Memory B cell (primary cell): ENCODE measurements around the gene GLTP.
"Not testable (repeated sequence)": the region's sequence is repeated elsewhere in the genome, so short reads cannot be mapped to it uniquely, and the experiment has no call there.

ENCODE experiments used
- ATAC-seq: fragments of 150-1000 bp; cut with Tn5 transposase; 2 replicates; pipeline ENCODE4 v1.10.0; 2021; ENCODE audit warnings: low read depth, mild to moderate bottlenecking, moderate library complexity
- DNase-seq, 2 donors: peaks; one replicate each; pipeline ENCODE4 v3.0.0; 2022; ENCODE audit warnings: low spot score in 2 of 2
- H3K27ac Mint-ChIP-seq: one replicate; pipeline ENCODE4 v1.8.0; 2022; ENCODE audit warnings: mild to moderate bottlenecking, moderate library complexity, mixed read lengths
- H3K27me3 Mint-ChIP-seq: one replicate; pipeline ENCODE4 v1.8.0; 2022; ENCODE audit warnings: mixed read lengths
- H3K36me3 Mint-ChIP-seq: one replicate; pipeline ENCODE4 v1.8.0; 2022; ENCODE audit warnings: mild to moderate bottlenecking, mixed read lengths
- H3K4me1 Mint-ChIP-seq: one replicate; pipeline ENCODE4 v1.8.0; 2022; ENCODE audit warnings: mixed read lengths
- H3K4me3 Mint-ChIP-seq: one replicate; pipeline ENCODE4 v1.8.0; 2022; ENCODE audit warnings: mild to moderate bottlenecking, moderate library complexity, mixed read lengths
- H3K9me3 Mint-ChIP-seq: one replicate; pipeline ENCODE4 v1.8.0; 2022; ENCODE audit warnings: mixed read lengths

GLTP gene

DNA sequence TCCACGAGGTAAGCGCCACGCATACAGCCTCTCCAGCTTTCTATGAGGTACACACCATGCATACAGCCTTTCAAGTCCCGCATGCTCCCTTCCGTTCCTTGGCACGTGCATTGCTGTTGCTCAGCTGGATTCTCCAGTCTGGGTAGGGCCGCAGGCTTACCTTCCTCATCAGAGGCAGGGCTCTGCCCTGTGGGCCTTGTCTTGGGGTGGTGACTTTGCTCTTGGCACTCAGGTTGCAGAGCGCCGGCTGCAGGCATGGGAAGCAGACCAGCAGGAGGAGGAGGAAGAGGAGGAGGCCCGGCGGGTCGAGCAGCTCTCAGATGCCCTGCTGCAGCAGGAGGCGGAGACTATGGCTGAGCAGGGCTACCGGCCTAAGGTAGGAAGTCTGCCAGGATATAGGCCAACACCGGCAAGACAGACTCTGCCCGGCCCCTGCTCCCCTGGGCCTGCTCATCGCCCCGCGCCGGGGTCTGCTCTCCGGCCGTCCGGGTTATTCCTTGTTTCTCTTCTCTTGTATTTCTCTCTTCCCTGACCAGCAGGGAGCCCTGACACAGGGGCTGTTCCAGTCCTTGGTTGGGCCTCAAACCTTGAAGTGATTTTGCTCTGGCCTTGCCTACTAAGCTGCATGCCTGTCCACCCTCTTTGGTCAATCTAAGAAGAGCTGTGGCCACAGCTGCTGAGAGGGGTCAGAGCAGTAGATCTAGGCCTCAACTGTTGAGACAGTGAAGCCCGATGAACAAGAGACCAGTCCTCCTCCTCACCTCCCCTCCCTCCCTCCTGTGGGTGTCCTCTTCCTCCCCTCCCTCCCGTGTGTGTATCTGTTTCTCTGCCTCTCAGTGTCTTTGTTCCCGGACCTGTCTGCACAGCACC lies 35.1 kb upstream of the GLTP start:
- H3K4me3 Mint-ChIP-seq: no peak overlapping the region
- no peak overlapping the region for H3K27ac Mint-ChIP-seq
- ATAC-seq (no peak), DNase-seq (no peak)
- H3K4me1 Mint-ChIP-seq: no peaks in the 10 kb centered on the region
- no peaks in the 10 kb centered on the region for H3K27me3 Mint-ChIP-seq
- H3K9me3 Mint-ChIP-seq: no peaks in the 10 kb centered on the region
- H3K36me3 Mint-ChIP-seq: peaks cover 34% of the 10 kb centered on the region

GRCh38 chr12:109914461-109914860 lies 34.1 kb upstream of the GLTP start:
- no peaks in the 10 kb centered on the region for H3K4me1 Mint-ChIP-seq
- H3K27ac Mint-ChIP-seq: peak overlapping the region; percentile 25
- no peaks in the 10 kb centered on the region for H3K9me3 Mint-ChIP-seq
- ATAC-seq (no peak), DNase-seq (no peak)
- H3K36me3 Mint-ChIP-seq: peaks cover 32% of the 10 kb centered on the region
- H3K4me3 Mint-ChIP-seq: no peak overlapping the region
- no peaks in the 10 kb centered on the region for H3K27me3 Mint-ChIP-seq

DNA sequence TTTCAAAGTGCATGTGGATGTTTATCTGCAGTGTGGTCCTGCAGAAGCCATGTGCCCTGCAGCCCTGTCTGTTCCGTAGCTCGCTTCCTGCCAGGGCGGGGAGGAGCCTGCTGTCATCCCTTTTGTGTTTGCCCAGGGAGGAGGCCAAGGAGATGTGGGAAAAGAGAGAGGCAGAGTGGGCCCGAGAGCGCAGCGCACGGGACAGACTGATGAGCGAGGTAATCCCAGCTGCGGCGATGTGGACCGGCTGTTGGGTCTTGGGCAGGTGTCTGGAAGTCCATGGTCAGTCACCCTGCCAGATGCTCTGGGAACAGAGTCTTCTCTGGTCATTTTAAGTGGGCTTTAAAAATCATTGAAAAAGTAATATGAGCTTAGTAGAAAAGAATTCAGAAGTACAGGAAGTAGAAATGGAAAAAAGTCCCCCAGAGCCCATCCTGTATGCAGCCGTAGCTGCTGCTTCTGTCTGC lies 32.5 kb upstream of the GLTP start:
- ATAC-seq: no peak
- DNase-seq: no peak
- H3K36me3 Mint-ChIP-seq: peaks cover 35% of the 10 kb centered on the region
- no peak overlapping the region for H3K27ac Mint-ChIP-seq
- no peaks in the 10 kb centered on the region for H3K9me3 Mint-ChIP-seq
- H3K27me3 Mint-ChIP-seq: no peaks in the 10 kb centered on the region
- H3K4me1 Mint-ChIP-seq: no peaks in the 10 kb centered on the region
- H3K4me3 Mint-ChIP-seq: no peak overlapping the region

- DNase-seq: no peak
- no peak for ATAC-seq
- H3K4me1 Mint-ChIP-seq: no peaks in the 10 kb centered on the region
- no peak overlapping the region for H3K27ac Mint-ChIP-seq
- H3K4me3 Mint-ChIP-seq: no peak overlapping the region
- H3K36me3 Mint-ChIP-seq: peaks cover 41% of the 10 kb centered on the region
- H3K27me3 Mint-ChIP-seq: no peaks in the 10 kb centered on the region
- no peaks in the 10 kb centered on the region for H3K9me3 Mint-ChIP-seq
These were observed 30.6 kb upstream of the GLTP start for GRCh38 chr12:109910969-109911348.

GRCh38 chr12:109910254-109910968 lies 30.1 kb upstream of the GLTP start:
- Mint-ChIP-seq H3K27me3 (no peaks in the 10 kb centered on the region), H3K9me3 (no peaks in the 10 kb centered on the region), H3K27ac (no peak overlapping the region), H3K4me3 (no peak overlapping the region), H3K4me1 (no peaks in the 10 kb centered on the region), H3K36me3 (peaks cover 39% of the 10 kb centered on the region)
- DNase-seq (no peak), ATAC-seq (no peak)

- Mint-ChIP-seq H3K36me3 (peaks cover 37% of the 10 kb centered on the region), H3K4me1 (peaks cover 12% of the 10 kb centered on the region), H3K27ac (no peak overlapping the region), H3K9me3 (no peaks in the 10 kb centered on the region), H3K27me3 (no peaks in the 10 kb centered on the region), H3K4me3 (no peak overlapping the region)
- ATAC-seq: no peak
- DNase-seq: no peak
These were observed 25.0 kb upstream of the GLTP start for GRCh38 chr12:109905301-109905700.

DNA sequence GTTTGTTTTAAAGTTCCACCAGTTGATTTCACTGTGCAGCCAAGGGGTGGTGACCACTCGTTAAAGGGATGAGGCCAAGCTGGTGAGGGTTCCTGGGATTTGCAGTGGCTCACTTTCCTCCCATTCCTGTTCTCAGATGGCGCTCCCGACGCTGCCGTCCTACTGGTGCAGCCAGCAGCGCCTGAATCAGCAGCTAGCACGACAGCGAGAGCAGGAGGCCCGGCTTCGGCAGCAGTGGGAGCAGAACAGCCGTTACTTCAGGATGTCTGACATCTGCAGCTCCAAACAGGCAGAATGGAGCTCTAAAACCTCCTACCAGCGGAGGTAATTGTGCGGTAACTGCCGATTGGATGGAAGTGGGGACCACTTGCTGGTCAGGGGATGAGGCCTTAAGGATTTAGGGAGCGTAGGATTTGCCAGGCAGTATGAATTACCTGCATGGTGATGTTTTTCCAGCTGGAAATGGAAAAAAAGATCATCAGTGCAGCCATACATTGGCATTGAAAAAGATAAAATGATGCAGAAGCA lies 22.6 kb upstream of the GLTP start:
- DNase-seq (no peak), ATAC-seq (no peak)
- Mint-ChIP-seq H3K9me3 (no peaks in the 10 kb centered on the region), H3K4me3 (no peak overlapping the region), H3K36me3 (peaks cover 29% of the 10 kb centered on the region), H3K4me1 (peaks cover 15% of the 10 kb centered on the region), H3K27me3 (no peaks in the 10 kb centered on the region), H3K27ac (no peak overlapping the region)

DNA sequence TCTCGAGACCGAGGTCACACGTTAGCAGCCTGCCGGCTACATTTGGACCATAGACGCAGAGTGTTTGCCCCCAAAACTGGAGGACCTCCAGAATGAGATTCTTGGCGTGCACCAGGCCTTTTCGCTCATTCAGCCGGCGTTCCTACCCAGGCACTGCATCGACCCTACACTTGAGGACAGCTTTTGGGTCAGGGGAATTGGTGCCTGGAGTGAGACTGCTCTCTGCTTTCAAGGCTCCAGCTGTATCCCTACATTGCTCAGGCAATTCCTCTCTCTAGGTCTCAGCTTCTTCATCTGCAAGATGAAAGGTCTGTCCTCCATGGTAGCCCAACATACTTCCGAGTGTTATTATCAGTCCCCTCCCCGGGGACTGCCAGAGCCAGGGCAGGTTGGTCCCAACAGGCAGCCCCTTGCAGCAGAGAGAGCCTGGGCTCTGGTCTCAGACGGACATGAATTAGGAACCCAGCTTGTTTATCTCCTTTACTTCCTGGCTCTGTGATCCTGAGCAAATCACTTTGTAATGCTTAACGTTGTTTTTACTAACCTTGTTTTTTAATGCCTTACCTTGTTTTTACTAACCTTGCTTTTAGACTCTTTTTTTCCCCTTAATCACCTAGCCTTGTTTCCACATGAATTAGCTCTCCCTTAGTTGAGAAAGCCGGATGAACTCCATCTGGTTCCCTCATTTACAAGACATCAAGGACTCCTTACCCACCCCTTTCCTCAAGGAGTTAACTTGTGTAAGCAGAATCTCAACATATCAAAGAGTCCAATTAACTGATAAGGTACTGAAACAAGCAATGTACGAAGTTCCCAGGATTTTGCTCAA lies 20.6 kb upstream of the GLTP start:
- no peak for DNase-seq
- Mint-ChIP-seq H3K27me3 (no peaks in the 10 kb centered on the region), H3K27ac (peak overlapping the region; percentile 89), H3K9me3 (no peaks in the 10 kb centered on the region), H3K4me3 (peak overlapping the region; percentile 86), H3K36me3 (peaks cover 19% of the 10 kb centered on the region), H3K4me1 (peaks cover 15% of the 10 kb centered on the region)
- no peak for ATAC-seq

DNA sequence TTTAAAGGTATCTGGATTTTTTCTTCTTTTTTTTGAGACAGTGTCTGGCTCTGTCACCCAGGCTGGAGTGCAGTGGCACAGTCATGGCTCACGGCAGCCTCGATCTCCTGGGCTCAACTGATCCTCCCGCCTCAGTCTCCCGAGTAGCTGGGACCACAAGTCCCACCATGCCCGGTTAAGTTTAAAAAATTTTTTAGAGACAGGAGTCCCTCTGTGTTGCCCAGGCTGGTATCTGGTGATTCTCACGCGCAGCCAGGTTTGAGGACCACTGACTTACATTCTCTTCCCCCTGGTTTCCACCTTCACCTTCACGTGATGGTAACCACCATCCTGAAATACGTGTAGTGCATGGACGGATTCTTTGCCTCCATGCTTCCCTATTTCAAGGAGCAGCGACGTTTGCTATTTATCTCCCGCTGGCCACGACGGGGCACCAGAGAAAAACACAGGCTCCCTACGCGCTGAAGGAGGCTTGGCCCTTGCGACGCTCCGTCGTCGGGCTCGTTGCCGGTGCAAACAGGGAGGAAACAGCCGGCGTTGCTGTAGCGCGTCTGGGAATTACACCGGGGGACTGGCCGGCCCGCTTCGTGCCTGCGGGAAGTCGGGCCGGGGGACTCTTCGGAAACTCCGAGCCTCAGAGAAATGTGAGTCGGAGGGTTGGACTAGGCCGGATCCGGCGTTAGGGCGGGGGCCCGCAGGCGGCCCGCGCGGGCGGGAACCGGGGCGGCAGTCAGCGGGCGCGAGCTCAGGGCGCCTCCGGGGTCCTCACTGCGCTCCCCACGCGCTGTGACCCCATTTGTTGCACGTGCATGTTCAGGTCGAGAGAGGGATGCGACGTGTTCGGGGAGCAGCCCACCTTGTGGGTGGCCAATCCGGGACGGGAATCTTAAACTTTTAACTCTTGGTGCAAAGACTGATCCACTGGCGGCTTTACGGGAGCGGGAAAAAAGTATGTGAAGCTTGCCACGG lies 19.7 kb upstream of the GLTP start, which contains the start of gene TCHP:
TCHP (plus strand) TSS at position 492 of the 969 bp plus-strand sequence. CDS start 2,753 bp downstream, outside the sequence.
- peak within 1 kb of the TSS; percentile 89 for H3K27ac Mint-ChIP-seq
- peak within 1 kb of the TSS; percentile 86 for H3K4me3 Mint-ChIP-seq
- no peaks in the 10 kb centered on the region for H3K27me3 Mint-ChIP-seq
- no peaks in the 10 kb centered on the region for H3K9me3 Mint-ChIP-seq
- peaks cover 15% of the 10 kb centered on the region for H3K4me1 Mint-ChIP-seq
- DNase-seq (peak; percentile 56 to 68), ATAC-seq (peak; percentile 92)
- peaks cover 15% of the 10 kb centered on the region for H3K36me3 Mint-ChIP-seq

- DNase-seq, H3K27ac Mint-ChIP-seq, H3K27me3 Mint-ChIP-seq: not testable (repeated sequence)
These were observed 19.0 kb upstream of the GLTP start for GRCh38 chr12:109899345-109899744.

GRCh38 chr12:109897029-109897428 lies 16.7 kb upstream of the GLTP start:
- ATAC-seq: no peak
- no peak for DNase-seq
- no peaks in the 10 kb centered on the region for H3K9me3 Mint-ChIP-seq
- no peak overlapping the region for H3K4me3 Mint-ChIP-seq
- no peaks in the 10 kb centered on the region for H3K36me3 Mint-ChIP-seq
- H3K27me3 Mint-ChIP-seq: no peaks in the 10 kb centered on the region
- H3K4me1 Mint-ChIP-seq: peaks cover 27% of the 10 kb centered on the region
- no peak overlapping the region for H3K27ac Mint-ChIP-seq

More at GRCh38 chr12:109899345-109899744, 19.0 kb upstream of the GLTP start:
- not testable (repeated sequence) for ATAC-seq, H3K9me3 Mint-ChIP-seq, H3K36me3 Mint-ChIP-seq
- H3K4me3 Mint-ChIP-seq: peak overlapping the region; percentile 28
- H3K4me1 Mint-ChIP-seq: peaks cover 15% of the 10 kb centered on the region

- DNase-seq (no peak), ATAC-seq (no peak)
- Mint-ChIP-seq H3K9me3 (no peaks in the 10 kb centered on the region), H3K4me3 (no peak overlapping the region), H3K27me3 (no peaks in the 10 kb centered on the region), H3K4me1 (peaks cover 22% of the 10 kb centered on the region), H3K36me3 (no peaks in the 10 kb centered on the region), H3K27ac (no peak overlapping the region)
These were observed 15.8 kb upstream of the GLTP start for GRCh38 chr12:109896188-109896587.

DNA sequence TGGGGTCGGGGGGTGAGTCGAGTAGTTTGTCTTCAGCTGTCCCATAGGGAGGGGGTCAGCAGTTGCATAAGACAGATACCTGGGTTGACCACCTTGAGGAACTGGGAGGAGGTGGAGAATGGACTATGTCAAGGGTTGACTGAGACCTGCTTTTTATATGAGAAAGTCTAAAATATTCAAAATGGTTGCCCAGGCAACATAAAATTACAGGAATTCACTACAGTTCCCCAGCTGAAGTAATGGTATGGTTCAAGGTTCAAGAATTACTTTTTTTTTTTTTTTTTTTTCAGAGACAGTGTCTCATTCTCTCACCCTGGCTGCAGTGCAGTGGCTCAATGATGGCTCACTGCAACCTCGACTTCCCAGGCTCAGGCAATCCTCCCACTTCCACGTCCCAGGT lies 14.6 kb upstream of the GLTP start:
- Mint-ChIP-seq H3K4me3 (no peak overlapping the region), H3K27me3 (no peaks in the 10 kb centered on the region), H3K27ac (no peak overlapping the region), H3K36me3 (no peaks in the 10 kb centered on the region), H3K4me1 (peaks cover 15% of the 10 kb centered on the region), H3K9me3 (no peaks in the 10 kb centered on the region)
- no peak for DNase-seq
- ATAC-seq: no peak
